Fibroblast of villous mesenchyme (primary cell): ENCODE data around the gene PSAP. TPM values are rescaled to one million over a fixed set of nuclear protein-coding genes. Genes with fewer than 3 reads are reported as not detected.
"Not testable (repeated sequence)": the region's sequence is repeated elsewhere in the genome, so short reads cannot be mapped to it uniquely, and the experiment has no call there.

Experiments
- DNase-seq: peaks from one replicate; pipeline ENCODE4 v3.0.0-alpha.2; 2010; ENCODE audit warnings: low read depth
- H3K4me3 ChIP-seq: 2 replicates; pipeline ENCODE4 v1.5.1; 2011; ENCODE audit warnings: low read depth, mild to moderate bottlenecking, low read length
- total RNA-seq: library from RNA; depleted of rRNA; stranded (reverse); fragments of >200 nt; gene quantifications from 2 replicates; pipeline ENCODE4 v1.2.3, GENCODE V29; 2012
- TF ChIP-seq, protein P1 (sequence below): IDR thresholded peaks from 2 replicates; pipeline ENCODE4 v1.5.1; 2012; ENCODE audit warnings: low read depth, mild to moderate bottlenecking, low read length; ENCODE audit not compliant: insufficient read depth

Gene PSAP
- total RNA-seq, 1 donor, result 521 TPM

- H3K4me3 ChIP-seq, result no peak overlapping the region
- DNase-seq, result no peak
- TF ChIP-seq, protein P1, sequence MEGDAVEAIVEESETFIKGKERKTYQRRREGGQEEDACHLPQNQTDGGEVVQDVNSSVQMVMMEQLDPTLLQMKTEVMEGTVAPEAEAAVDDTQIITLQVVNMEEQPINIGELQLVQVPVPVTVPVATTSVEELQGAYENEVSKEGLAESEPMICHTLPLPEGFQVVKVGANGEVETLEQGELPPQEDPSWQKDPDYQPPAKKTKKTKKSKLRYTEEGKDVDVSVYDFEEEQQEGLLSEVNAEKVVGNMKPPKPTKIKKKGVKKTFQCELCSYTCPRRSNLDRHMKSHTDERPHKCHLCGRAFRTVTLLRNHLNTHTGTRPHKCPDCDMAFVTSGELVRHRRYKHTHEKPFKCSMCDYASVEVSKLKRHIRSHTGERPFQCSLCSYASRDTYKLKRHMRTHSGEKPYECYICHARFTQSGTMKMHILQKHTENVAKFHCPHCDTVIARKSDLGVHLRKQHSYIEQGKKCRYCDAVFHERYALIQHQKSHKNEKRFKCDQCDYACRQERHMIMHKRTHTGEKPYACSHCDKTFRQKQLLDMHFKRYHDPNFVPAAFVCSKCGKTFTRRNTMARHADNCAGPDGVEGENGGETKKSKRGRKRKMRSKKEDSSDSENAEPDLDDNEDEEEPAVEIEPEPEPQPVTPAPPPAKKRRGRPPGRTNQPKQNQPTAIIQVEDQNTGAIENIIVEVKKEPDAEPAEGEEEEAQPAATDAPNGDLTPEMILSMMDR, result no peak
Observed at GRCh38 chr10:71880425-71881306, 29.6 kb upstream of the PSAP start.

- TF ChIP-seq, protein P1, result no peak
- no peak for DNase-seq
- H3K4me3 ChIP-seq, result no peak overlapping the region
Observed at GRCh38 chr10:71878327-71879034, 27.4 kb upstream of the PSAP start.

DNA sequence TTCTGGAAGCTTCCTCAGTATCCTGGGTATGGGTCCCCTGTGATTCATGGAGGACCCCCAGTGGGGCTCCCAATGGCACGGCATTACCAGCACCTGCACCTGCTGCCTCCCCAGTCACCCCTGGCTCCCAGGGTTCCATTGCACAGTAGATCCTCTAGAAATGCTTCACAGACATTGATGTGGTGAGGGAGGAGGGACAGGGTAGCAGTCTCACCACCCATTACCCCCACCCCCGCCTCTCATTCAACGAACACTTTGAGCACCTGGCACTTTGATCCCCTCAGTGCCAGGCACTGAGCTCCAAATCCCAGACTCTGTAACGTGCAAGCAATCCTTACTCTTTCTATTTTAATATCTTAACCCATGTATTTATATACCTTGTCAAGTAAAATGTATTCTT, 26.8 kb upstream of the PSAP start:
- TF ChIP-seq, protein P1, result no peak
- H3K4me3 ChIP-seq, result no peak overlapping the region
- DNase-seq, result no peak

DNA sequence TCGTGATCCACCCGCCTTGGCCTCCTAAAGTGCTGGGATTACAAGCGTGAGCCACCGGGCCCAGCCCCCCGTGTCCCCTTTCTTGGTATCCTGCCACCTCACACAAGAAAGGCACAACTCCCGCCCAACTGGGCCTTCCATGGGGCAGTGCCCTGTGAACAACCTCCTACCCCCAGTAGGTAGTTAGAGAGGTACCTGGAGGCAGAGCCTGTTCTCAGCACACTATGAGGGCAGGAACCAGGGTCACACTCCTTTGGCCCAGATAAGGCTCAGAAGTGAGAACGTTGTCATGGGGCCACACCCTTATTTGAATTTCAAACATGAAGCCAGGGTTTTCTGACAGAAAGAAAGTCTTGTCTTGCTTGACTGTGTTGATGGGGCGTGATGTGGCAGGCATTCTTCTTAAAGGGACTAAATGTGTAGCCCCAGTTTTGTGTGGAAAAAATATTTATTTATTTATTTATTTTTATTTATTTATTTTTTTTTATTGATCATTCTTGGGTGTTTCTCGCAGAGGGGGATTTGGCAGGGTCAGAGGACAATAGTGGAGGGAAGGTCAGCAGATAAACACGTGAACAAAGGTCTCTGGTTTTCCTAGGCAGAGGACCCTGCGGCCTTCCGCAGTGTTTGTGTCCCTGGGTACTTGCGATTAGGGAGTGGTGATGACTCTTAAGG, 23.8 kb upstream of the PSAP start:
- H3K4me3 ChIP-seq, DNase-seq: not testable (repeated sequence)

DNA sequence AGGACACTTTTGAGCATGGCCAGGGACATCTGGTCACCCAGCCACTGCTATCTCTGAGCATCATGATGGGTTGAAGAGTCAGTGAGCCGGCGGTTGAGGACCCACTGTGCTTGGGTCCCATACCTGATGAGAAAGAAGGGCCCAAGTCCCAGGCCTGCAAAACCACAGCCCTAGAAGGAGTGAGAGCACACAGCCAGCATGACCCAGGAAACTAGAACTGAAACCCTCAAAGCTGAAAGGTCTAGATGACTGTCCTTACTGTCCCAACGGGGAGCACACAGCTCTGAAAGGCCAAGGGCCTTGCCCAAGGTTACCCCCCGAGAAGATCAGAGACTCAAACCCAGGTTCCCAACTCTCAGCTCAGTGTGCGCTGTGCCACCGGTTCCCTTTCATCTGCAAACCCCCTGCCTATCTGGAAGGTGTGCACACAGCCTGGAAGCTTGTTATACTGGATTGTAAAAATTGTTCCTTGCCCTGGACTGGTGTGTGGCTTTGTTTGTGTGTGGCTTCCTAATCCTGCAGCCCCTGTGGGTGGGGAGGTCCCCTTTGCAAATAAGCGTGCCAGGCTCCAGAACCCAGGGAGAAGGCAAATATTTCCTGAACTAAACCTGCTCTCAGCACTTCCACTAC, 22.6 kb upstream of the PSAP start:
- no peak overlapping the region for H3K4me3 ChIP-seq
- no peak for DNase-seq
- TF ChIP-seq, protein P1, result no peak

DNA sequence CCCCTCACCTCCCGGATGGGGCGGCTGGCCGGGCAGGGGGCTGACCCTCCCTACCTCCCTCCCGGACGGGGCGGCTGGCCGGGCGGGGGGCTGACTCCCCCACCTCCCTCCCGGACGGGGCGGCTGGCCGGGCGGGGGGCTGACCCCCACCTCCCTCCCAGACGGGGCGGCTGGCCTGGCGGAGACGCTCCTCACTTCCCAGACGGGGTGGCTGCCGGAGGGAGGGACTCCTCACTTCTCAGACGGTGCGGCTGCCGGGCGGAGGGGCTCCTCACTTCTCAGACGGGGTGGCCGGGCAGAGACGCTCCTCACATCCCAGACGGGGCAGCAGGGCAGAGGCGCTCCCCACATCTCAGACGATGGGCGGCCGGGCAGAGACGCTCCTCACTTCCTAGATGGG, 18.6 kb upstream of the PSAP start:
- DNase-seq, H3K4me3 ChIP-seq: not testable (repeated sequence)

GRCh38 chr10:71868192-71868697, 17.2 kb upstream of the PSAP start:
- TF ChIP-seq, protein P1, result no peak
- DNase-seq, result peak; percentile 90
- H3K4me3 ChIP-seq, result no peak overlapping the region
